ENCODE measurements around the gene WNT9B.

DNA sequence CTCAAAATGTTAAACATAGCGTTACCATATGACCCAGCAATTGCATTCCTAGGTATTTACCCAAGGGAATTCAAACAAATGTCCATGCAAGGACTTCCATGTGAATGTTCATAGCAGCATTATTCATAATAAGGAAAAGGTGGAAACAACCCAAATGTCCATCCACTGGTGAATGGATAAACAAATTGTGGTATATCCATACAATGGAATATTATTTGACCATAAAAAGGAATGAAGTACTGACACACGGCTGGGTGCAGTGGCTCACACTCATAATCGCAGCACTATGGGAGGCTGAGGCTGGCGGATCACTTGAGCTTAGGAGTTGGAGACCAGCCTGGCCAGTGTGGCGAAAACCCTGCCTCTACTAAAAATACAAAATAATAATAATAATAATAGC lies 47.5 kb downstream of the WNT9B start:
- TF ChIP-seq, protein P1, sequence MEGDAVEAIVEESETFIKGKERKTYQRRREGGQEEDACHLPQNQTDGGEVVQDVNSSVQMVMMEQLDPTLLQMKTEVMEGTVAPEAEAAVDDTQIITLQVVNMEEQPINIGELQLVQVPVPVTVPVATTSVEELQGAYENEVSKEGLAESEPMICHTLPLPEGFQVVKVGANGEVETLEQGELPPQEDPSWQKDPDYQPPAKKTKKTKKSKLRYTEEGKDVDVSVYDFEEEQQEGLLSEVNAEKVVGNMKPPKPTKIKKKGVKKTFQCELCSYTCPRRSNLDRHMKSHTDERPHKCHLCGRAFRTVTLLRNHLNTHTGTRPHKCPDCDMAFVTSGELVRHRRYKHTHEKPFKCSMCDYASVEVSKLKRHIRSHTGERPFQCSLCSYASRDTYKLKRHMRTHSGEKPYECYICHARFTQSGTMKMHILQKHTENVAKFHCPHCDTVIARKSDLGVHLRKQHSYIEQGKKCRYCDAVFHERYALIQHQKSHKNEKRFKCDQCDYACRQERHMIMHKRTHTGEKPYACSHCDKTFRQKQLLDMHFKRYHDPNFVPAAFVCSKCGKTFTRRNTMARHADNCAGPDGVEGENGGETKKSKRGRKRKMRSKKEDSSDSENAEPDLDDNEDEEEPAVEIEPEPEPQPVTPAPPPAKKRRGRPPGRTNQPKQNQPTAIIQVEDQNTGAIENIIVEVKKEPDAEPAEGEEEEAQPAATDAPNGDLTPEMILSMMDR (IDR thresholded peaks at IDR 0.05): no peak
- TF ChIP-seq POLR2A (IDR thresholded peaks at IDR 0.05) (no peak), POLR2AphosphoS5 (IDR thresholded peaks at IDR 0.05) (no peak)
